Muscle layer of colon (tissue), 2 donors: ENCODE data around the gene FAM13C.

Source experiments
- H3K27ac ChIP-seq: one replicate; pipeline ENCODE4 v1.7.0; 2013; ENCODE audit warnings: low read depth, mild to moderate bottlenecking, low read length, moderate library complexity
- H3K27me3 ChIP-seq, 2 donors: one replicate each; pipeline ENCODE4 v1.7.0; 2013; ENCODE audit warnings: low read length in 2 of 2, mild to moderate bottlenecking in 2 of 2; ENCODE audit not compliant: insufficient read depth in 2 of 2, control insufficient read depth in 1 of 2
- H3K36me3 ChIP-seq: one replicate; pipeline ENCODE4 v1.7.0; 2013; ENCODE audit warnings: mild to moderate bottlenecking, low read length; ENCODE audit not compliant: insufficient read depth
- H3K4me1 ChIP-seq: one replicate; pipeline ENCODE4 v1.7.0; 2013; ENCODE audit warnings: mild to moderate bottlenecking, low read length; ENCODE audit not compliant: insufficient read depth
- H3K4me3 ChIP-seq, 2 donors: one replicate each; pipeline ENCODE4 v1.7.0; 2013; ENCODE audit warnings: low read length in 2 of 2, low read depth in 1 of 2, mild to moderate bottlenecking in 1 of 2, moderate library complexity in 1 of 2
- H3K9ac ChIP-seq: one replicate; pipeline ENCODE4 v1.7.0; 2013; ENCODE audit warnings: low read length
- H3K9me3 ChIP-seq: one replicate; pipeline ENCODE4 v1.7.0; 2013; ENCODE audit warnings: mild to moderate bottlenecking, low read length
- donor health status: abdominal sarcoma.
- donor health status: Adenocarcinoma of cecum.

FAM13C gene

DNA sequence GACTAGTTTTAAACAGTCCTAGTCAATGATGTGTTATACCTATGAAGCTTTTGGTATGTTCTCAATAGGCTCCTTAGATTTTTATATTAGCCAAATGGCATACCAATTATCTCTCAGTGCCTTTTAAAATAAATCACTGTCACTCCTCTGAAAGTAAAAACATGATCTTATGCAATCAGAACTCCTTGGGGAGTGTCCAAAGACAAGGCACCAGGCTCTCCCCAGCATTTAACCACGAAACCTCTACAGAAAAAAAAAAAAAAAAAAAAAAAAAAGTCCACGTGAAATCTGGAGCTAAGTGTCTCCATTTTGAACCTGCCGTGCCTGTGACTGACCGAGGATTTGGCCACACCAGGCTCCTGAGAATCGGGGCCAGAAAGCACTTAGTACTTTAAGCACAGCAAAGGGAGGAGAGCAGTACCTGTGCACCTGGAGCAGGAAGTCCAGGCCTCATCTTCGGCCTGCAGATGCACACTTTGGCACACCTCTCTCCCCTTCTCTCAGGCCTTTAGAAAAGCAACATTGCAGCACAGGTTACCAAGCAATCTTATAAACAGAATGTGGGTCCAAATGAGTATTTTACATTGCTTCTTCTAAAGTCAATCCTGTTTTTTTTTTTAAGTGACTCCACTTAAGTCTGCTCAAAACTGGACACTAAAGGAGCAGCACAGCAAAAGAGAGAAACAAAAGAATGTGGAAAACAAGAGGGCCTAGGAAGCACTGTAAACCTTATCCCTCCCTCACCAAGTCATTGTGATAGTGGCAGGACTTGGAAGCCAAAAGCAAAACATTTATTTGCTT, 1.5 kb downstream of the FAM13C start:
- H3K27me3 ChIP-seq = no peaks in the 10 kb centered on the region
- no peak overlapping the region for H3K9ac ChIP-seq

DNA sequence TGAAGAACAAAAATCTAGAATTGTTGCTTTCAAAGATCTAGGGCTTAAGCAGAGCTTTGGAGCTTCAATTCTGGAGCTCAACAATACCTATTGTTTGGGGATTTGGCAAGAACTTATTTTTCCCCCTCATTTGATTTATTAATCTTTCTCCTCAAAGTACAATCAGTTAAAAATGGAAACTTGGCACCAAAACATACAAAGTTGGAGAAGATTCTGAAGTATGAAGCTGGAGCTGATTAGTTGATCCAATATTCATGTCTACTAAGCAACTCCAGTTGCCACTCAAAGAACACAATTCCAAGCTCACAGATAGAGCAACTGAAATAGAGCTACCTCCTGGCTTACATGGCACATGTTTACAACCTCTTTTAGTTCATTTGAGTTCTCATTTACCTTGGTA, 3.8 kb downstream of the FAM13C start:
- H3K4me3 ChIP-seq = no peak overlapping the region
- H3K27ac ChIP-seq = no peak overlapping the region
- no peak overlapping the region for H3K9ac ChIP-seq
- H3K36me3 ChIP-seq = peaks cover 5% of the 10 kb centered on the region
- peaks cover 48% of the 10 kb centered on the region for H3K4me1 ChIP-seq
- H3K9me3 ChIP-seq = no peaks in the 10 kb centered on the region
- no peaks in the 10 kb centered on the region for H3K27me3 ChIP-seq

More for the DNA sequence above, 1.5 kb downstream of the FAM13C start:
- peak overlapping the region; percentile 88 for H3K27ac ChIP-seq
- peaks cover 40% of the 10 kb centered on the region for H3K4me1 ChIP-seq
- peak overlapping the region; percentile 9 to 47 for H3K4me3 ChIP-seq
- no peaks in the 10 kb centered on the region for H3K9me3 ChIP-seq
- H3K36me3 ChIP-seq = no peaks in the 10 kb centered on the region

- H3K27ac ChIP-seq = no peak overlapping the region
- H3K27me3 ChIP-seq = no peaks in the 10 kb centered on the region
- no peaks in the 10 kb centered on the region for H3K9me3 ChIP-seq
- H3K9ac ChIP-seq = no peak overlapping the region
- peaks cover 15% of the 10 kb centered on the region for H3K36me3 ChIP-seq
- peaks cover 32% of the 10 kb centered on the region for H3K4me1 ChIP-seq
- H3K4me3 ChIP-seq = no peak overlapping the region
Measured at GRCh38 chr10:59354434-59354833, 7.9 kb downstream of the FAM13C start.

DNA sequence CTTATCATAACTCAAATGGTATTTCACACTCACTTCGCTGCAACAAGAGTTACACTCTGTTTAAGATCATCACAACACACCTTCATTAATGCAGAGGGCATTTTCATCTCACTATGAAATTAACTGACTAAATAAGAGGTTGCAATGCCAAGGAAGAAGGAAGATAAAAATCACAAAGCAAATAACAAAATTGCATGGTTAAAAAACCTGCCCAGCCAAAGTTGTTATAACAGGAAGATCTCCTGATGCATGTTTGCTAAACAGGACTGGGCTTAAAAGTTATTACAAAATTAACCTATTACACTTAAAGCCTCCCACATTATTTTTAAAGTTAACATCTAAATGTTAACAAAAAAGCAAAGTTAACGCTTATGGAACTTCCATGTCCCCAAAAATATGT, 11.8 kb downstream of the FAM13C start:
- Histone ChIP-seq H3K27me3 (no peaks in the 10 kb centered on the region), H3K27ac (no peak overlapping the region), H3K4me3 (no peak overlapping the region), H3K9ac (no peak overlapping the region), H3K9me3 (no peaks in the 10 kb centered on the region), H3K36me3 (peaks cover 22% of the 10 kb centered on the region), H3K4me1 (peaks cover 8% of the 10 kb centered on the region)

DNA sequence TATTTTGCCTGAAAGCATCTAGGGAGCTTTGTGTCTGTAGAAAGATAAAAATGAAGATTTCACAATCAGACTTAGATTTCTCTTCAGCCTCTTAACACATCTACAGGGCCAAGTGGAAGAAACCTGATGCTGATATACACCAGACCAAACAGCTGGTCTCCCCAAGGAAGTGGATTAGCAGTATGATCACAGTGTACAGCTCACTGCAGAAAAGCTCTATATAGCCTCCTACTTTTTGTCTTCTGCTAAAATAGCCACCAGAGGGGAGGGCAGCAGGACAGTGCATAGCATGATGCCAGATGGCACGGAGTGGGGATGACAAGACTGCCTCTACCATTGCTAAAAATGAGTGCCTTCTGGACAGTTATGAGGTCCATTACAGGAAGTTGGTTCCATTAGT, 16.0 kb downstream of the FAM13C start:
- Histone ChIP-seq H3K4me3 (no peak overlapping the region), H3K27me3 (no peaks in the 10 kb centered on the region), H3K9me3 (no peaks in the 10 kb centered on the region), H3K27ac (no peak overlapping the region), H3K36me3 (peaks cover 14% of the 10 kb centered on the region), H3K4me1 (no peaks in the 10 kb centered on the region), H3K9ac (no peak overlapping the region)

GRCh38 chr10:59342723-59343122, 19.6 kb downstream of the FAM13C start:
- no peak overlapping the region for H3K4me3 ChIP-seq
- no peak overlapping the region for H3K9ac ChIP-seq
- peaks cover 12% of the 10 kb centered on the region for H3K4me1 ChIP-seq
- no peak overlapping the region for H3K27ac ChIP-seq
- no peaks in the 10 kb centered on the region for H3K9me3 ChIP-seq
- H3K36me3 ChIP-seq = peaks cover 1% of the 10 kb centered on the region
- no peaks in the 10 kb centered on the region for H3K27me3 ChIP-seq

- Histone ChIP-seq H3K36me3 (no peaks in the 10 kb centered on the region), H3K4me1 (peaks cover 17% of the 10 kb centered on the region), H3K4me3 (no peak overlapping the region), H3K9me3 (no peaks in the 10 kb centered on the region), H3K9ac (no peak overlapping the region), H3K27me3 (no peaks in the 10 kb centered on the region), H3K27ac (no peak overlapping the region)
Measured at GRCh38 chr10:59342000-59342399, 20.3 kb downstream of the FAM13C start.

DNA sequence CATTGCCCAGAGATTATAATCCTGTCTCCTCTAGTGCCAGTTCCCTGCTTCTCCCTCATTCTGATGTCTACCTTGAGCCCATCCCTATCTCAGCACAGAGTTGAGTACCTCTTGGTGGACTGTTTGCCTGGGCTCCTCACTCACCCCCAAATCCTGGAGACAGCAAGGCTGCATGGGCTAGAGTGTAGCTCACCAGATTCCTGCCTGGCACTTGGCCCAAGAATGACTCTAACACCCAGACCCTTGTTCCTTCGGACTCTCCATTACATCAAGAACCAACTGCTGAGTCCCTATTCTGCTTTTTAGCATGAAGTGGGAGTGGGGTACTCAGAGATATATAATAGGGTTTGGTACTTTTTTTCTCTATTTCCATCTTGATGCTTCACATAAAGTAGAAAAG, 22.1 kb downstream of the FAM13C start:
- no peak overlapping the region for H3K9ac ChIP-seq
- H3K4me3 ChIP-seq = no peak overlapping the region
- peaks cover 30% of the 10 kb centered on the region for H3K4me1 ChIP-seq
- H3K36me3 ChIP-seq = no peaks in the 10 kb centered on the region
- H3K27ac ChIP-seq = no peak overlapping the region
- no peaks in the 10 kb centered on the region for H3K27me3 ChIP-seq
- no peaks in the 10 kb centered on the region for H3K9me3 ChIP-seq

DNA sequence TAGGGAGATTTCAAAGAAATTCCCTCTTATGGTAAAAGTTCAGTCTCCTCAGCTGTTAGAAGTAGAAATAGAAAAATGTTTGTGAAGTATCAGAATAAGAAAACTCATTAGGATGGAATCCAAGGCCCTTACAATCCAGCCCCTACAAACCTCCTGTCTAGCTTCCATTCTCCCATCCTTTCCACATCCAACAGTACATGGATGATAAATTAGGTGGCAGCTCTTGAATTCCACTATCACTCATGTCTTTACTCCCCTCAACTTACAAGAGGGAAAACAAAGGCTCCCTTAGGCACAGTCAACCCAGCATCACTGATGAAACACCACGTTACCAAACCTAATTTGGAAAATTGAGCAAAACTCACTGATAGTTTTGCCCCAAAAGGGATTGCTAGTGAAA, 23.0 kb downstream of the FAM13C start:
- Histone ChIP-seq H3K9ac (no peak overlapping the region), H3K9me3 (no peaks in the 10 kb centered on the region), H3K4me3 (no peak overlapping the region), H3K27ac (peak overlapping the region; percentile 10), H3K36me3 (no peaks in the 10 kb centered on the region), H3K27me3 (no peaks in the 10 kb centered on the region), H3K4me1 (peaks cover 34% of the 10 kb centered on the region)

GRCh38 chr10:59337201-59337652, 25.1 kb downstream of the FAM13C start:
- no peaks in the 10 kb centered on the region for H3K27me3 ChIP-seq
- peaks cover 41% of the 10 kb centered on the region for H3K4me1 ChIP-seq
- no peak overlapping the region for H3K9ac ChIP-seq
- H3K27ac ChIP-seq = peak overlapping the region; percentile 59
- H3K9me3 ChIP-seq = no peaks in the 10 kb centered on the region
- H3K36me3 ChIP-seq = no peaks in the 10 kb centered on the region
- peak overlapping the region in 1 of 2 donors; percentile 19 for H3K4me3 ChIP-seq

GRCh38 chr10:59336632-59337031, 25.7 kb downstream of the FAM13C start:
- no peaks in the 10 kb centered on the region for H3K27me3 ChIP-seq
- no peak overlapping the region for H3K4me3 ChIP-seq
- peak overlapping the region; percentile 59 for H3K27ac ChIP-seq
- H3K9me3 ChIP-seq = no peaks in the 10 kb centered on the region
- H3K9ac ChIP-seq = no peak overlapping the region
- no peaks in the 10 kb centered on the region for H3K36me3 ChIP-seq
- H3K4me1 ChIP-seq = peaks cover 41% of the 10 kb centered on the region

- Histone ChIP-seq H3K4me3 (no peak overlapping the region), H3K9ac (no peak overlapping the region), H3K4me1 (peaks cover 41% of the 10 kb centered on the region), H3K27me3 (no peaks in the 10 kb centered on the region), H3K9me3 (no peaks in the 10 kb centered on the region), H3K27ac (no peak overlapping the region), H3K36me3 (no peaks in the 10 kb centered on the region)
Measured at GRCh38 chr10:59335497-59335896, 26.9 kb downstream of the FAM13C start.
